ENCODE measurements around the gene LCTL. TPM values are rescaled to one million over a fixed set of nuclear protein-coding genes. Genes with fewer than 3 reads are reported as not detected.

The LCTL gene
- total and polyA plus RNA-seq, 2 of the 8 experiments (the other 6 are each of a cell fraction or from before 2014, with no cell fraction given), result 5.5 to 6.2 TPM

- H3K27ac ChIP-seq (ENCODE audit: low read depth, low read length), result no peak overlapping the region
- H4K20me1 ChIP-seq (replicated peaks in 1 of 2; ENCODE audit: control insufficient read depth in 1 of 2, insufficient read depth in 2 of 2, low read length in 2 of 2), result no peaks in the 10 kb centered on the region
- no peak overlapping the region for H2BK20ac ChIP-seq (ENCODE audit: low read length)
- no peak overlapping the region for H3K23ac ChIP-seq (ENCODE audit: insufficient read length)
- CTCF ChIA-PET (ENCODE audit: partially characterized antibody), result interaction anchor here (0.9 to 3.7 kb wide), 8 partner anchors 9 to 275 kb away, joined by 3 to 31 read pairs (median 6); partner anchors contain the start of gene LCTL
- 0 out of 7 replicates have a peak, but pooled peaks cover 0 to 2% (median 0%) of the 10 kb centered on the region in 4 experiments for H3K27me3 ChIP-seq (replicated peaks in 1 of 4; ENCODE audit: control insufficient read depth in 3 of 4, extremely low read depth in 1 of 4, insufficient read depth in 3 of 4, low read length in 3 of 4)
- H2AFZ ChIP-seq (ENCODE audit: low read length), result no peak overlapping the region
- H3K79me2 ChIP-seq (ENCODE audit: control insufficient read depth in 1 of 2, insufficient read depth in 2 of 2, low read length in 2 of 2), result no peaks in the 10 kb centered on the region
- H3K4me1 ChIP-seq (replicated peaks in 1 of 4; ENCODE audit: control insufficient read depth in 3 of 4, insufficient read depth in 4 of 4, low read length in 3 of 4), result peaks cover 0 to 5% (median 3%) of the 10 kb centered on the region in 4 experiments; a peak in 4 of 7 replicates
- H4K91ac ChIP-seq (replicated peaks; ENCODE audit: insufficient read length, low read length), result no peak overlapping the region
- H3K18ac ChIP-seq (ENCODE audit: extremely low read depth, low read length), result no peak overlapping the region
- no peak overlapping the region for H4K5ac ChIP-seq (ENCODE audit: insufficient read length, low read depth, low read length)
- H3K14ac ChIP-seq (ENCODE audit: insufficient read length), result no peak overlapping the region
- H2BK12ac ChIP-seq (ENCODE audit: low read depth, low read length), result no peak overlapping the region
- H4K8ac ChIP-seq (ENCODE audit: extremely low read depth, insufficient read depth, low read length), result no peak overlapping the region
- H2BK120ac ChIP-seq (replicated peaks; ENCODE audit: low read depth, low read length), result no peak overlapping the region
- FAIRE-seq, result no peak
- no peak overlapping the region for H3K4me3 ChIP-seq (ENCODE audit: extremely low read depth in 1 of 4, insufficient read depth in 2 of 4, low read depth in 3 of 4, low read length in 4 of 4)
- no peak overlapping the region for H3K4ac ChIP-seq (replicated peaks; ENCODE audit: insufficient read length, low read depth, low read length)
- no peaks in the 10 kb centered on the region for H3K79me1 ChIP-seq (ENCODE audit: low read depth, low read length)
- H3K23me2 ChIP-seq (ENCODE audit: low read depth, low read length), result no peaks in the 10 kb centered on the region; the same call in 1 of the 2 replicates
- POLR2A ChIA-PET (ENCODE audit: partially characterized antibody), result no interaction called here
- DNase-seq (ENCODE audit: low read depth in 1 of 2, low spot score in 2 of 2), result no peak
- H3K9ac ChIP-seq (replicated peaks in 1 of 4; ENCODE audit: extremely low read depth in 1 of 4, low read depth in 3 of 4, low read length in 3 of 4), result no peak overlapping the region
- no peak overlapping the region for H3K56ac ChIP-seq (replicated peaks; ENCODE audit: insufficient read length, low read depth, low read length)
- H3K4me2 ChIP-seq (ENCODE audit: insufficient read depth in 1 of 2, low read depth in 2 of 2, low read length in 2 of 2), result no peak overlapping the region
- no peaks in the 10 kb centered on the region for H3K36me3 ChIP-seq (ENCODE audit: control insufficient read depth in 2 of 4, insufficient read depth in 4 of 4, low read length in 3 of 4)
- H2BK5ac ChIP-seq (ENCODE audit: low read depth, low read length), result no peak overlapping the region
- H3K9me3 ChIP-seq (ENCODE audit: insufficient read depth in 2 of 2, low read depth in 1 of 2, low read length in 1 of 2), result no peaks in the 10 kb centered on the region
- no peak overlapping the region; the same call in 1 of the 2 replicates for H2BK15ac ChIP-seq (ENCODE audit: low read length)
- H2AK5ac ChIP-seq (ENCODE audit: low read depth, low read length), result no peak overlapping the region
- no peak for TF ChIP-seq BACH1 (IDR thresholded peaks at IDR 0.05; ENCODE audit: low read length)
- no peak for TF ChIP-seq CBX5 (IDR thresholded peaks at IDR 0.05; ENCODE audit: low read depth, low read length)
- TF ChIP-seq GTF2F1 (IDR thresholded peaks at IDR 0.05; ENCODE audit: borderline replicate concordance, low read depth, low read length), result no peak
- TF ChIP-seq RFX5 (IDR thresholded peaks at IDR 0.05; ENCODE audit: borderline replicate concordance, low read depth, low read length), result no peak
- TF ChIP-seq PHF8 (conservative IDR thresholded peaks at IDR 0.05; ENCODE audit: low read depth, low read length), result no peak
- no peak for TF ChIP-seq POLR2AphosphoS5 (IDR thresholded peaks at IDR 0.05; ENCODE audit: low read depth, low read length)
- TF ChIP-seq NRF1 (IDR thresholded peaks at IDR 0.05; ENCODE audit: low read depth, low read length), result no peak
- no peak for TF ChIP-seq JUND (IDR thresholded peaks at IDR 0.05; ENCODE audit: low read length)
- TF ChIP-seq NANOG (IDR thresholded peaks at IDR 0.05; ENCODE audit: insufficient read depth, low read depth, low read length, poor library complexity, severe bottlenecking), result no peak
- no peak for TF ChIP-seq TAF7 (optimal IDR thresholded peaks at IDR 0.05; ENCODE audit: borderline replicate concordance, low read depth, low read length)
- TF ChIP-seq ATF2 (IDR thresholded peaks at IDR 0.05; ENCODE audit: low read length), result no peak
- no peak for TF ChIP-seq EZH2 (IDR thresholded peaks at IDR 0.05; ENCODE audit: low read depth, low read length, severe bottlenecking)
- no peak for TF ChIP-seq SP1 (IDR thresholded peaks at IDR 0.05; ENCODE audit: low read depth, low read length)
Observed at GRCh38 chr15:66587020-66587419, 21.2 kb upstream of the LCTL start.

All from H1 (cell line).